Prostate gland (tissue), 2 donors: ENCODE results near the gene CYBA. TPM values are rescaled to one million over a fixed set of nuclear protein-coding genes. Genes with fewer than 3 reads are reported as not detected.

Experiments
- DNase-seq: peaks from one replicate; pipeline ENCODE4 v3.0.0-alpha.2; 2019; ENCODE audit warnings: low spot score
- H3K27ac ChIP-seq, 2 donors: fragments of 200-600 bp; sonication (generic); 2 replicates each; pipeline ENCODE4 v1.5.1; 2017 to 2019
- H3K27me3 ChIP-seq: fragments of 200-600 bp; sonication (generic); replicated peaks from 2 replicates; pipeline ENCODE4 v1.5.1; 2019; ENCODE audit not compliant: insufficient read depth
- H3K36me3 ChIP-seq, 2 donors: fragments of 200-600 bp; sonication (generic); 1 replicate in 1 of 2; 2 replicates in 1 of 2; pipeline versions ENCODE4 v1.5.1 to v1.8.1; 2017 to 2019
- H3K4me1 ChIP-seq: fragments of 200-600 bp; sonication (generic); replicated peaks from 2 replicates; pipeline ENCODE4 v1.5.1; 2019
- H3K4me3 ChIP-seq, 2 donors: fragments of 200-600 bp; sonication (generic); 2 replicates each; pipeline ENCODE4 v1.5.1; 2017 to 2019
- H3K9me3 ChIP-seq: fragments of 200-600 bp; sonication (generic); 2 replicates; pipeline ENCODE4 v1.5.1; 2017
- CTCF ChIP-seq, 4 experiments: fragments of 200-600 bp in 2 of 4; fragments of 450-650 bp in 2 of 4; sonication (generic) in 2 of 4; IDR thresholded peaks; 1 replicate in 3 of 4; 2 replicates in 1 of 4; pipeline ENCODE4 v1.5.1; 2016 to 2019; ENCODE audit warnings: antibody characterized with exemption in 4 of 4, mild to moderate bottlenecking in 2 of 4, moderate library complexity in 2 of 4
- POLR2A ChIP-seq: fragments of 450-650 bp; IDR thresholded peaks from one replicate; pipeline ENCODE4 v1.6.1; 2016; ENCODE audit warnings: antibody characterized with exemption, mild to moderate bottlenecking
- POLR2AphosphoS5 ChIP-seq: sonication (generic); formaldehyde crosslinking; IDR thresholded peaks from one replicate; pipeline ENCODE4 v1.6.1; 2017; ENCODE audit warnings: antibody characterized with exemption
- WGBS: methylation state at CpG from one replicate; pipeline ENCODE4 v1.1.5; 2018; 5-methylcytosine and 5-hydroxymethylcytosine counted together
- intact Hi-C: fragments of 100-400 bp; cut with DNase I; formaldehyde crosslinking; loops from one replicate; pipeline ENCODE4 v1.14.2; 2022
- total RNA-seq, 2 donors: library from RNA; depleted of rRNA; stranded (reverse); fragments of >200 nt; gene quantifications; one replicate each; pipeline ENCODE4 v1.1.0, GENCODE V29; 2016

CYBA gene
- total RNA-seq, 2 donors from 2014 or later: 86.0 to 155 TPM

GRCh38 chr16:88647178-88648070 lies 3.4 kb downstream of the CYBA start:
- 91% methylated on average over 22 of the region's 22 CpGs for WGBS
- intact Hi-C loops: no loop called here

GRCh38 chr16:88646345-88647034 lies 4.4 kb downstream of the CYBA start:
- WGBS: 89% methylated on average over 28 of the region's 28 CpGs
- TF ChIP-seq CTCF (IDR thresholded peaks at IDR 0.05) (no peak), POLR2AphosphoS5 (no peak), POLR2A (no peak)
- intact Hi-C loops: no loop called here
- Histone ChIP-seq H3K27me3 (no peaks in the 10 kb centered on the region), H3K9me3 (no peaks in the 10 kb centered on the region), H3K4me3 (no peak overlapping the region), H3K4me1 (no peaks in the 10 kb centered on the region), H3K36me3 (no peaks in the 10 kb centered on the region), H3K27ac (no peak overlapping the region)
- DNase-seq: no peak

More at GRCh38 chr16:88647178-88648070, 3.4 kb downstream of the CYBA start:
- H3K4me1 ChIP-seq: no peaks in the 10 kb centered on the region
- no peaks in the 10 kb centered on the region for H3K36me3 ChIP-seq
- H3K4me3 ChIP-seq: no peak overlapping the region
- TF ChIP-seq CTCF (IDR thresholded peaks at IDR 0.05) (no peak), POLR2A (no peak), POLR2AphosphoS5 (no peak)
- no peaks in the 10 kb centered on the region for H3K27me3 ChIP-seq
- DNase-seq: no peak
- no peak overlapping the region for H3K27ac ChIP-seq
- no peaks in the 10 kb centered on the region for H3K9me3 ChIP-seq

GRCh38 chr16:88645941-88646340 lies 4.9 kb downstream of the CYBA start:
- intact Hi-C loops: no loop called here
- H3K27me3 ChIP-seq: no peaks in the 10 kb centered on the region
- no peak overlapping the region for H3K4me3 ChIP-seq
- TF ChIP-seq POLR2A (no peak), POLR2AphosphoS5 (no peak), CTCF (IDR thresholded peaks at IDR 0.05) (no peak)
- no peaks in the 10 kb centered on the region for H3K36me3 ChIP-seq
- no peak for DNase-seq
- H3K4me1 ChIP-seq: no peaks in the 10 kb centered on the region
- H3K9me3 ChIP-seq: no peaks in the 10 kb centered on the region
- no peak overlapping the region for H3K27ac ChIP-seq
- WGBS: 90% methylated on average over 23 of the region's 23 CpGs

GRCh38 chr16:88645455-88645854 lies 5.4 kb downstream of the CYBA start:
- Histone ChIP-seq H3K36me3 (no peaks in the 10 kb centered on the region), H3K4me3 (no peak overlapping the region), H3K4me1 (no peaks in the 10 kb centered on the region), H3K27me3 (peaks cover 4% of the 10 kb centered on the region), H3K9me3 (no peaks in the 10 kb centered on the region), H3K27ac (no peak overlapping the region)
- TF ChIP-seq POLR2AphosphoS5 (no peak), POLR2A (no peak), CTCF (IDR thresholded peaks at IDR 0.05) (no peak)
- DNase-seq: no peak
- intact Hi-C loops: no loop called here
- WGBS: 90% methylated on average over 16 of the region's 16 CpGs

- WGBS: 96% methylated on average over 7 of the region's 9 CpGs
- Histone ChIP-seq H3K4me3 (no peak overlapping the region), H3K36me3 (no peaks in the 10 kb centered on the region), H3K9me3 (no peaks in the 10 kb centered on the region), H3K27ac (no peak overlapping the region), H3K27me3 (peaks cover 16% of the 10 kb centered on the region), H3K4me1 (no peaks in the 10 kb centered on the region)
- TF ChIP-seq CTCF (IDR thresholded peaks at IDR 0.05): no peak
- no peak for TF ChIP-seq POLR2A
- no peak for TF ChIP-seq POLR2AphosphoS5
- no peak for DNase-seq
- intact Hi-C loops: no loop called here
These were observed 7.3 kb downstream of the CYBA start for GRCh38 chr16:88643644-88643932.
